GM23338 (cell line): ENCODE data around the gene ACOT13. TPM values are rescaled to one million over a fixed set of nuclear protein-coding genes. Genes with fewer than 3 reads are reported as not detected.
"Not testable (repeated sequence)": the region's sequence is repeated elsewhere in the genome, so short reads cannot be mapped to it uniquely, and the experiment has no call there.

Experiments
- ATAC-seq: fragments of 200-7000 bp; cut with Tn5 transposase; 3 replicates; pipeline ENCODE4 v1.9.1; 2020
- DNase-seq: peaks from one replicate; pipeline ENCODE4 v3.0.0-alpha.2; 2015; ENCODE audit warnings: low spot score
- H2AFZ ChIP-seq: fragments of 200-600 bp; sonication (generic); 2 replicates; pipeline ENCODE4 v1.8.0; 2016; ENCODE audit warnings: antibody characterized with exemption, mild to moderate bottlenecking, moderate library complexity
- H3F3A ChIP-seq: fragments of 200-600 bp; sonication (generic); replicated peaks from 2 replicates; pipeline ENCODE4 v1.8.0; 2017; ENCODE audit warnings: antibody characterized with exemption, mixed run types, low read depth
- H3K27ac ChIP-seq: fragments of 200-600 bp; sonication (generic); 2 replicates; pipeline ENCODE4 v1.6.1; 2016; ENCODE audit warnings: low read depth
- H3K27me3 ChIP-seq: fragments of 200-600 bp; sonication (generic); 2 replicates; pipeline ENCODE4 v1.8.0; 2016; ENCODE audit warnings: mild to moderate bottlenecking, mixed run types, moderate library complexity; ENCODE audit not compliant: insufficient read depth
- H3K36me3 ChIP-seq: fragments of 200-600 bp; sonication (generic); 2 replicates; pipeline ENCODE4 v1.8.0; 2016; ENCODE audit warnings: mild to moderate bottlenecking; ENCODE audit not compliant: insufficient read depth
- H3K4me1 ChIP-seq: fragments of 200-600 bp; sonication (generic); 2 replicates; pipeline ENCODE4 v1.8.0; 2016; ENCODE audit warnings: mild to moderate bottlenecking, moderate library complexity; ENCODE audit not compliant: insufficient read depth
- H3K4me2 ChIP-seq: fragments of 200-600 bp; sonication (generic); 2 replicates; pipeline ENCODE4 v1.7.1; 2017; ENCODE audit warnings: mixed run types
- H3K4me3 ChIP-seq: fragments of 200-600 bp; sonication (generic); 2 replicates; pipeline ENCODE4 v1.6.1; 2016; ENCODE audit warnings: mixed run types
- H3K79me2 ChIP-seq: fragments of 200-600 bp; sonication (generic); replicated peaks from 2 replicates; pipeline ENCODE4 v1.8.0; 2017; ENCODE audit warnings: mild to moderate bottlenecking; ENCODE audit not compliant: insufficient read depth
- H3K9me2 ChIP-seq: fragments of 200-600 bp; sonication (generic); 2 replicates; pipeline ENCODE4 v1.8.0; 2017; ENCODE audit not compliant: insufficient read depth
- H4K20me1 ChIP-seq: fragments of 200-600 bp; sonication (generic); replicated peaks from 2 replicates; pipeline ENCODE4 v1.8.0; 2017; ENCODE audit warnings: mild to moderate bottlenecking; ENCODE audit not compliant: insufficient read depth
- H3K27ac Mint-ChIP-seq: 2 replicates; pipeline ENCODE4 v1.8.0; 2020; ENCODE audit warnings: inconsistent platforms, mild to moderate bottlenecking, moderate library complexity, mixed read lengths
- H3K27me3 Mint-ChIP-seq: 3 replicates; pipeline ENCODE4 v1.8.0; 2022; ENCODE audit warnings: low read depth, mild to moderate bottlenecking, moderate library complexity, mixed read lengths, inconsistent platforms; ENCODE audit not compliant: insufficient read depth, poor library complexity
- H3K36me3 Mint-ChIP-seq: 3 replicates; pipeline ENCODE4 v1.8.0; 2021; ENCODE audit warnings: low read depth, mild to moderate bottlenecking, inconsistent platforms, moderate library complexity, mixed read lengths
- H3K4me1 Mint-ChIP-seq: 3 replicates; pipeline ENCODE4 v1.8.0; 2020; ENCODE audit warnings: mild to moderate bottlenecking, inconsistent platforms, mixed read lengths
- H3K4me3 Mint-ChIP-seq: 3 replicates; pipeline ENCODE4 v1.8.0; 2021; ENCODE audit warnings: moderate library complexity, mild to moderate bottlenecking, inconsistent platforms, mixed read lengths
- H3K9me3 Mint-ChIP-seq: 3 replicates; pipeline ENCODE4 v1.8.0; 2020; ENCODE audit warnings: moderate library complexity, mild to moderate bottlenecking, inconsistent platforms, mixed read lengths
- CTCF ChIP-seq, 2 experiments: fragments of 200-600 bp in 1 of 2; sonication (generic) in 1 of 2; conservative IDR thresholded peaks; 2 replicates each; pipeline versions ENCODE4 v1.5.1 to v1.6.1; 2016 to 2017; ENCODE audit warnings: antibody characterized with exemption in 2 of 2, low read depth in 2 of 2, mild to moderate bottlenecking in 2 of 2, moderate library complexity in 1 of 2
- EZH2phosphoT487 ChIP-seq: fragments of 200-600 bp; sonication (generic); IDR thresholded peaks from one replicate; pipeline ENCODE4 v1.8.1; 2018; ENCODE audit warnings: antibody characterized with exemption; ENCODE audit not compliant: unreplicated experiment
- NANOG ChIP-seq: IDR thresholded peaks from 2 replicates; pipeline ENCODE4 v1.6.1; 2016; ENCODE audit warnings: antibody characterized with exemption, borderline replicate concordance
- POLR2AphosphoS5 ChIP-seq: IDR thresholded peaks from 2 replicates; pipeline ENCODE4 v1.6.1; 2016; ENCODE audit warnings: antibody characterized with exemption, low read depth
- STAT1 ChIP-seq: IDR thresholded peaks from one replicate; pipeline ENCODE4 v1.6.1; 2016; ENCODE audit warnings: antibody characterized with exemption; ENCODE audit not compliant: unreplicated experiment
- ZNF114 ChIP-seq: fragments of 250-450 bp; sonication (Bioruptor Pico); IDR thresholded peaks from 2 replicates; pipeline ENCODE4 v1.5.0; 2020; ENCODE audit warnings: mild to moderate bottlenecking, moderate library complexity
- ZNF331 ChIP-seq: fragments of 250-450 bp; sonication (Bioruptor Pico); IDR thresholded peaks from 2 replicates; pipeline ENCODE4 v1.5.0; 2020; ENCODE audit warnings: low read depth, mild to moderate bottlenecking, moderate library complexity
- polyA plus RNA-seq: library from polyadenylated mRNA; unstranded; fragments of >200 nt; fragmentation: Nextera tagmentation; extraction: Ambion mirVana; gene quantifications from 2 replicates; pipeline ENCODE4 v1.2.1, GENCODE V29; 2016
- total RNA-seq: library from RNA; depleted of rRNA; stranded (reverse); fragments of >200 nt; shearing (Covaris generic); gene quantifications from 2 replicates; pipeline ENCODE4 v1.2.3, GENCODE V29; 2014

The ACOT13 gene
- total and polyA plus RNA-seq, 2 experiments from 2014 or later: 17.8 to 175 TPM

GRCh38 chr6:24695635-24696034 lies 28.8 kb downstream of the ACOT13 start:
- peak; percentile 72 for DNase-seq
- not testable (repeated sequence) for H3K27ac Mint-ChIP-seq

GRCh38 chr6:24696097-24696496 lies 29.2 kb downstream of the ACOT13 start:
- DNase-seq: no peak
- no peak for TF ChIP-seq ZNF331 (CRISPR knock-in tag)
- Histone ChIP-seq H3K79me2 (no peaks in the 10 kb centered on the region), H3F3A (0 out of 2 replicates have a peak, but pooled peaks cover under 1% of the 10 kb centered on the region), H3K36me3 (peaks cover 10% of the 10 kb centered on the region), H3K4me3 (no peak overlapping the region), H3K9me2 (no peaks in the 10 kb centered on the region), H4K20me1 (no peaks in the 10 kb centered on the region; the same call in 1 of the 2 replicates), H3K27me3 (no peaks in the 10 kb centered on the region), H3K4me2 (no peak overlapping the region), H2AFZ (no peak overlapping the region), H3K27ac (no peak overlapping the region), H3K4me1 (no peaks in the 10 kb centered on the region)
- Mint-ChIP-seq H3K27me3 (no peaks in the 10 kb centered on the region), H3K36me3 (peaks cover 28% of the 10 kb centered on the region), H3K4me3 (no peak overlapping the region), H3K27ac (no peak overlapping the region), H3K9me3 (no peaks in the 10 kb centered on the region), H3K4me1 (peaks cover 6% of the 10 kb centered on the region)
- ATAC-seq: no peak

More at GRCh38 chr6:24695635-24696034, 28.8 kb downstream of the ACOT13 start:
- H3K27me3 Mint-ChIP-seq, H3K9me3 Mint-ChIP-seq, H3K4me1 Mint-ChIP-seq, H3F3A ChIP-seq, H3K4me1 ChIP-seq, H2AFZ ChIP-seq, H3K27ac ChIP-seq, H3K4me2 ChIP-seq, H3K4me3 Mint-ChIP-seq, H3K4me3 ChIP-seq, H4K20me1 ChIP-seq, H3K27me3 ChIP-seq, H3K79me2 ChIP-seq, H3K9me2 ChIP-seq: not testable (repeated sequence)
- H3K36me3 ChIP-seq: peaks cover 10% of the 10 kb centered on the region
- peak; percentile 71 to 75 for TF ChIP-seq CTCF (conservative IDR thresholded peaks at IDR 0.05; ENCODE audit: low read depth in 2 of 2)
- H3K36me3 Mint-ChIP-seq: peaks cover 24% of the 10 kb centered on the region
- peak; percentile 86 for ATAC-seq

GRCh38 chr6:24699521-24700359 lies 32.9 kb downstream of the ACOT13 start:
- Histone ChIP-seq H3K79me2 (no peaks in the 10 kb centered on the region), H3K36me3 (peaks cover 23% of the 10 kb centered on the region), H2AFZ (no peak overlapping the region), H3K27ac (peak overlapping the region; percentile 2; the same call in 1 of the 2 replicates), H3K4me2 (no peak overlapping the region), H3K4me1 (no peaks in the 10 kb centered on the region), H3K27me3 (no peaks in the 10 kb centered on the region), H3K9me2 (no peaks in the 10 kb centered on the region), H4K20me1 (0 out of 2 replicates have a peak, but pooled peaks cover 5% of the 10 kb centered on the region), H3F3A (peaks cover 25% of the 10 kb centered on the region; the same call in 1 of the 2 replicates), H3K4me3 (no peak overlapping the region)
- Mint-ChIP-seq H3K27me3 (no peaks in the 10 kb centered on the region), H3K36me3 (peaks cover 57% of the 10 kb centered on the region), H3K27ac (no peak overlapping the region), H3K4me1 (peaks cover 8% of the 10 kb centered on the region), H3K9me3 (no peaks in the 10 kb centered on the region), H3K4me3 (no peak overlapping the region)
- TF ChIP-seq POLR2AphosphoS5: no peak
- TF ChIP-seq NANOG: no peak
- no peak for TF ChIP-seq ZNF114 (CRISPR knock-in tag)
- TF ChIP-seq EZH2phosphoT487: no peak
- no peak for TF ChIP-seq STAT1
- DNase-seq (no peak), ATAC-seq (no peak)
